HG03521 (cell line): Measurements from ENCODE around the gene COX10.

Source experiments
- ATAC-seq: cut with Tn5 transposase; IDR thresholded peaks from one replicate; pipeline ENCODE4 v1.9.1; 2021; ENCODE audit warnings: mild to moderate bottlenecking, moderate library complexity; ENCODE audit not compliant: unreplicated experiment

The COX10 gene

GRCh38 chr17:14245002-14245401, 175.7 kb downstream of the COX10 start:
- no peak for ATAC-seq

GRCh38 chr17:14245629-14246028, 176.3 kb downstream of the COX10 start:
- ATAC-seq, result no peak
